Retinal pigment epithelial cell (primary cell): ENCODE measurements around the gene DAPK1.

Experiments
- DNase-seq: peaks from one replicate; pipeline ENCODE4 v3.0.0-alpha.2; 2010; ENCODE audit warnings: low read depth
- H3K4me3 ChIP-seq: 2 replicates; pipeline ENCODE4 v1.5.1; 2011; ENCODE audit warnings: mild to moderate bottlenecking, low read length, control low read depth, moderate library complexity
- CTCF ChIP-seq: conservative IDR thresholded peaks from 2 replicates; pipeline ENCODE4 v1.5.1; 2011; ENCODE audit warnings: low read depth, low read length, control low read depth, inconsistent platforms

Gene DAPK1

GRCh38 chr9:87662808-87663528 is 165.3 kb downstream of the DAPK1 start:
- no peak overlapping the region for H3K4me3 ChIP-seq
- TF ChIP-seq CTCF = peak; percentile 93
- peak; percentile 28 for DNase-seq

GRCh38 chr9:87663556-87663955 is 165.9 kb downstream of the DAPK1 start:
- no peak overlapping the region for H3K4me3 ChIP-seq
- TF ChIP-seq CTCF = no peak
- no peak for DNase-seq

- no peak for TF ChIP-seq CTCF
- no peak overlapping the region for H3K4me3 ChIP-seq
- no peak for DNase-seq
These were observed 166.7 kb downstream of the DAPK1 start for GRCh38 chr9:87664153-87665060.

- no peak for TF ChIP-seq CTCF
- no peak for DNase-seq
- H3K4me3 ChIP-seq = no peak overlapping the region
These were observed 167.8 kb downstream of the DAPK1 start for GRCh38 chr9:87665505-87665904.

- no peak for DNase-seq
- peak; percentile 36 for TF ChIP-seq CTCF
These were observed 169.6 kb downstream of the DAPK1 start for GRCh38 chr9:87667164-87667738.

GRCh38 chr9:87668222-87668621 is 170.6 kb downstream of the DAPK1 start:
- H3K4me3 ChIP-seq = no peak overlapping the region
- TF ChIP-seq CTCF = no peak
- no peak for DNase-seq

More at GRCh38 chr9:87667164-87667738, 169.6 kb downstream of the DAPK1 start:
- H3K4me3 ChIP-seq = no peak overlapping the region
